ENCODE data around the gene GTF3C5.

The GTF3C5 gene

GRCh38 chr9:133094842-133095393, 64.1 kb downstream of the GTF3C5 start:
- no peak for DNase-seq

GRCh38 chr9:133098104-133098754, 67.4 kb downstream of the GTF3C5 start:
- DNase-seq = no peak

- DNase-seq = no peak
These were observed 68.1 kb downstream of the GTF3C5 start for GRCh38 chr9:133098871-133099270.

DNA sequence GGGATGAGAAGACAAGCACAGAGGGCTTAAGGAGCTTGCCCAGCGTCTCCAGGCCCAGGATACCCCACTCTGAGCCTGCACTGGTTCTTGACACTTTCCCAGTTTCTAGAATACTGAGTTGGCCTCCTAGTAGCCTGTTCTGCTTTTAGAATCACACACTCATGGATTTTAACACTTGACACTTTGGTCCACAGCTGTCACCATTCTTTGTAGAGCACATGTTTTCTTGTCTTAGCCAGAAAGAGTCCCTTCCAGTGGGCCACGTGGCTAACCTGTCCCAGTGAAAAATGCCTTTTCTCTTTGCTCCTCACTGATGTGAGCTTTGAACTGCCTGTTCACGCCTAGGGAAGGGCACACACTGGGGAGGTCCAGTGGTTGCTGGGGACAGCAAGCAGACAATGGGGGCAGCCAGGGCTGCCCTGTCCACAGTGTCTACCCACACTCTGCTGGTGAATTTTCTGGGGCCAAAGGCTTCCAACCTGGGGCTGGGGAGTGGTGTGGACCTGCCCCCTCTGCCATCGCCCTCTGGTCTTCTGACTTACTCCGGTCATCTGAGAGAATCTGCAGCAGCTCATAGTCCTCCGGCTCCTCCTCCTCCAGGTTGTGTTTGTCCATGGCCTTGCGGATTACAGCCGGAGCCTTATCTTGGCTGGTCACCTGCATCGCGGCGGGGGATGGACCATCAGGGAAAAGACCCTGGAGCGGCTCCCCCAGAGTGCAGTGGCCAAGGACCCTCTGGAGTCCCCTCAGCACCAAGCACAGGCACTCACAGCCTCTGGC, 69.1 kb downstream of the GTF3C5 start:
- DNase-seq = no peak

DNA sequence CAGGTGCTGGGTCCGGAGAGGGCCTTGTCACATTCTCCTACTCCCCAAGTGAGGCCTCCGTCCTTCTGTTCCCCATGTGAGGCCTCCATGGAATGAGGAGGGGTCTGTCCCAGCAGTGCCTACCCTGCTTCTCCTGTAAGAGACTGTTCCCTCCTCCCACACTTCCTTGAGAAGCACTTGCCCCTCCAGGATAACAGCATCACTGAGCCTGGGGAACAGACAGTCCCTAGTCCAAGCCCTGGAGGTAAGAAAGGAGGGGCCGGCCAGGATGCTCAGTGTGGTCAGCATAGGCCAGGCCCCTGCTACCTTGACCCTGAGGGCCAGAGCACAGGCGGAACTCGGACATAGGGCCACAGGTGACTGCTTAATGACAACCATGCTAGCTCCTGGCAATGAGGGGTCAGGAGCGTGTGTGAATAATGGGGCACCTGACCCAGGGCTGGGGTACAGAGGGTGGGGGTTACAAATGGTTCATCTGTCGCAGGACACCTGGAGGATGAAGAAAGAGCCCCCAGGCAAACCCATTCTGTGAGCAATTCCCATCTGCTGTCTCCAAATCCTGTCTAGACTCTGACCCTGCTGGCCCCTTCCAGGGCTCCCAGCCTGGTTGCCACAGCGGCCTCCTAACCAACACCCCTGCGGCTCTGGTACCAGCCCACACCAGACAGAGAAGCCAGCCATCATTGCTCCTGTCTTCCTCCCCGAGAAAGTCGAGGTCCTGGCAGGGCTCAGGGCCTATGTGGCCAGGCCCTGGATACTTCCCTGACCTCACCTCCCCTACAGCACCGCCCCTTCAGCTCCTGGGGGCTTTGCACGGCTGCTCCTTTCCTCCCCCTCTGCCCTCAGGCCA, 69.9 kb downstream of the GTF3C5 start:
- no peak for DNase-seq

DNA sequence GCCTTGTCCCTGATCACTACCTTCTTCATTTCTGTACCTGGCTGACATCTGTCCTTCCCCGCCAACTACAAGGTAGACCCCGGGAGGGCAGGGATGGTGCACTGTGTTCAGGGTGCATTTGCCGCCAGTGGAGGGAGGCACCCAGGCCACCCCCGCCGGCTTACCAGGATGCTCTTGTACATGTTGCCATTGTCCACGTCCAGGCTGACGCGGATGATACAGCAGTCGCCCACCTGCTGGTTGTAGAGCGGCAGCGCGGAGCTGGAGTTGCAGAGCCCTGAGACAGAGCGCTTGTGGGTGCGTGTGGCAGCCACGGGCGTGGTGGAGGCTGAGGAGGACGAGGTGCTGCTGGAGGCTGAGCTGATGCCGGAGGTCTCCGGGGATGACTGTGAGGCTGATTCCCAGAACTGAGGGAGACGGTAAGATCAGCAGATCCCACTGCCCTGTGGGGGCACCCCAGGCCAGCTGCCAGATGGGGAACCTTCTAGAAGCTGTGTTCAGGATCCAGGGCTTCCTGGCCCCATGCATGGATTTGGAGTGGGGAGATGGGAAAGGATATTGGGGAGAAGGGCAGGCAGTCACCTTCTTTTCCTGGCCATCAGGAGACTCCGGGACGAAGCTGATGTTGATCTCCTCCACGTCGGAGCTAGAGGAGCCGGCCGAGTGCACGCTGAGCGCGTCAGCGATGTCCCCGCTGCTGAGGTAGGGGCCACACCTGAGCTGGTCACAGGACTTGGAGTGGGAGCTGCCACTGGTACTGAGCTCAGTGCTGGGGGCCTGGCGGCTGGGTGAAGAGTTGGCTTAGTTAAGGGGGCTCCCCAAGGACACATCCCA, 70.8 kb downstream of the GTF3C5 start:
- DNase-seq = no peak

GRCh38 chr9:133102190-133103021, 71.6 kb downstream of the GTF3C5 start:
- DNase-seq = no peak

DNA sequence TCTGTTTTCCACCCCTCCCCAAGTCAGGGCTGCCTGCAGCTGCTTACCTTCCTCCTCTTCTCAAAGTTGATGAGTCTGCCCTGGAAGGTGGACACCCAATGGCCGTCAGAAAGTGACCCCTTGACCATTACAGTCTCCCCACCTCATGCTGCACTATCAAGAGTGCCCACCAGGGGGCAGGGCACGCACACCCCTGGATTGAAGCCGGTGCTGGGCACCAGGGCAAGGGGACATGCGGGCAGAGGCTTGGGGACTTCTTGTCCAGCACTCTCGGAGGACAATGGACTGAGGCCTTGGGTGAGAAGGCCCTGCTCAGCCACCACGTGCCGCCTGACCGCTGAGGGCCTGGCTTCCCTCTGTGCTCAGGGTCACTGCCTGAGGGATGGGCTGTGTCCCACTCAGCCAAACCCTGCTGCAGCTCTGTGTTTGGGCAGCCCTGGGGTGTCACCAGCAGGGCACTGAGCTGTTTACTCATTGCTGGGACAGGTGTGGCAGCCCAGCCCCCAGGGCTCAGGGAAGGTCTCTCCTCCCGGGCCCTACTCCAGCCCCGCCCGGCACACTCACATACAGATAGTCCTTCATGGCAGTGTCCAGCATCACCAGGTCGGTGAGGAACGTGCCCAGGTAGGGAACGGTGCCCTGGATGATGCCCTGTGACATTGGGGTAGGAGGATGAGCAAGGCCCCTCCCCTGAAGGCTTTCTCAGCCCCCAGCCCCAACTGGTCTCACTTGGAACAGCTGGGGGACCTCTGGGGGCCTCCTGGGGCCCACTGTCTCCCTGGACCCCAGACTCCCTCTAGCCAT, 72.6 kb downstream of the GTF3C5 start:
- peak in 1 of 2 experiments; percentile 47 for DNase-seq

DNA sequence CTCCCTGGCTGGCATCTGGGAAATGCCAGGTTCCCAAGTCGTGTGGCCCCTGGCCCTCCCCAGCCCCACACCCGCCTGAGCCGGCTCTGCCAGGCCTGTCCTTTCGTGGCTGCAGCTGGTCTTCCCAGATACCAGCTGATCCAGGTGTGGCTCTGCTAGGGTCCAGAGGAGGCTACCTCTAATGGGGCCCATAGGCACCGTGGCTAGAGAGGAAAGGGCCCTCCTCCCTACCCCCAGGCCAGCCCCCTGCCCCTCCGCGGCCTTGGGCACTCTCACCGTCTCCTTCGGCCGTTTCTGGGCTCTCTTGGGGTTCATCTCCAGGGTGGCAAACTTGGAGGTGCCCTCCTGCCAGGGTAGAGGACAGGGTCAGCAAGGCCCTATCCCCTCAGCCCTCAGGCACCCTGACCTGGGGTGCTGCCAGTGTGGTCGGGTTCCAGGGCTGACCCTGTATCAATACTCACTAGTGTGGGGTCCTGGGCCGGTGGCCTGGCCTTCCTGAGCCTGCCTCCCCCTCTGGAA, 73.2 kb downstream of the GTF3C5 start:
- DNase-seq = no peak

DNA sequence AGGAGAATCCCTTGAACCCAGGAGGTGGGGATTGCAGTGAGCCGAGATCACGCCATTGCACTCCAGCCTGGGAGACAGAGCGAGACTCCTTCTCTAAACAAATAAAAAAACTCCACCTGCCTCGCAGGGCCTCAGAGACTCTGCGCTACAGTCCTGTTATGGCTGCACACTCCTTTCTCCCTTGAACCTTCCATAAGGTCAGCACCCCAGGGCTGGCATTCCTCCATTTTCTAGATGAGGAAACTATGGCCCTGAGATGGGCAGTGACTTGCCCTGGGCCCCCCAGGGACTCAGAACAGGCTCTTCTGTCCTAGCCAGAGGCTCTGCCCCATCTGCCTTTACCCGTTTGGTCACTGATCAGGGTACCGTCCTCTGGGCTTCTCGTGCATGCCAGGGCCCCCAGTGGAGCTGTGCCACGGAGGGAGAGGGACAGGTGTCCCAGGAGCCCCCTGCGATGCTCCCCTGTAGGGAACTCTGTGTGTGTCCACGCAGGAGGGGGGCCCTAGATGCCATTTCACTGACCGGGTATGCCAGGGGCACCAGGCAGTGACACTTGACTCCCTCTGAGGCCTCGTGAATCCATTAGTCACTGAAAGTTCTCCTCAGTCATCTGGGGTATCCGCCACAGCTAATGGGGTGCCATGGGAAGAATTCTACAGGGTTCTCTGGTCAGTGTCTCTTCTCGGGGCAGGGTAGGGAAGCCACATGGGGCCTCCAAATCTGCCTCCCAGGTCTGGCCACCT, 74.1 kb downstream of the GTF3C5 start:
- no peak for DNase-seq

- DNase-seq = no peak
These were observed 74.6 kb downstream of the GTF3C5 start for GRCh38 chr9:133105461-133105770.

DNA sequence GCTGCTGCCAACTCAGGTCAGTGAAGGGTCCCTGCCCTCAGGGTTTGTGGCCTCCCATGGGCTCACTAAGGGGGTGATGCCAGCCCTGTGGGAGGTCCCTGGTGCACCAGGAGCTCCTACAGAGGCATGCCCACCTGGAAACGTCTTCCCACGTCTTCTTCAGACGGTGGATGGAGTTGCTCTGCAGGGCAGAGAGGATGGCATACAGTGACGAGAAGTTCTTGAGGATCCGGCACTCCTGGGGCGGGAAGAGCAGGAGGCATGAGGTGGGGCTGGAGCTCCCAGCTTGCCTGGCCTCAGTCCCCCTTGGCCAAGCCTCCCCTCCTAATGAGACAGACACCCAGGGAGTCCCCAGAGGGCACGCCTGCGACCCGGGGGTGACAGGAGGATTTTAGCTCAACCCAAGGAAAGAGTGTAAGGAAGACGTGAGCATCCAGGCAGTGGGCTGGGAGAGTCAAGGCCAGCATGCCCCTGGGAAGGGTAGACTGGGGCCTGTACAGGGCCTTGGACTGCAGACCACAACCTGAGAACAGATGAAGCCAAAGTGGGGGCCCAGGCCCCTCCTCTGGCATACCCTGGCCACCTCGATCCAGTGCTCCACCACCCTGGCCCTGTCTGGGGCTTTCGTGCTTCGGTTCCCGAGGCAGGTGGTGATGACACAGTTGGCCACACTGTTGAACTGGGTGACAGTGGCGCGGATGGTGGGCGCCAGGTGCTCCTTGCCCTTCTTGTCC, 75.9 kb downstream of the GTF3C5 start:
- DNase-seq = no peak

DNA sequence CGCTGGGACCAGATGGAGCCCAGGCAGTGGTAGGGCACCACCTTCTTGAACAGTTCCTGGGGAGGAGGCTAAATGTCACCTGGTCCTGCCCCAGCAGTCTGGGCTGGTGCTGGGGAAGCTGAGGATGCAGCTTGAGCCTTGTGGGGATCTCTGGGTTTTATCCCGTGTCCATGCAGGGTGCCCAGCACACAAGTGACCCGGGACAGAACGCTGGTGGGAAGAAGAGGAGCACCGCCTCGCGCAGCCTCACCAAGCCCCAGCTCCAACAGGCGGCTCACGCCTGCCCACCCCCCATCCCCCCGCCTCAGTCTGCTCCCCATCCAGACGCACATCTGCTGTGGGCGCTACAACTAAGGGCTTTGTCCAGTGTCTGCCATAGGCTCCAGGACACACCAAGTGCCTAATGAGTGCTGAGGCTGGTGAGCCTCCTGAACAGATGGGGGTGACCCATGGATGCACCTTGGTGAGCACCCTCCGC, 76.5 kb downstream of the GTF3C5 start:
- no peak for DNase-seq
